ENCODE results near the gene PER2. TPM values are rescaled to one million over a fixed set of nuclear protein-coding genes. Genes with fewer than 3 reads are reported as not detected.

Gene PER2
- total and polyA plus RNA-seq, 2 of the 13 experiments (the other 11 are each of a cell fraction or from before 2014, with no cell fraction given), result 5.1 to 9.4 TPM

DNA sequence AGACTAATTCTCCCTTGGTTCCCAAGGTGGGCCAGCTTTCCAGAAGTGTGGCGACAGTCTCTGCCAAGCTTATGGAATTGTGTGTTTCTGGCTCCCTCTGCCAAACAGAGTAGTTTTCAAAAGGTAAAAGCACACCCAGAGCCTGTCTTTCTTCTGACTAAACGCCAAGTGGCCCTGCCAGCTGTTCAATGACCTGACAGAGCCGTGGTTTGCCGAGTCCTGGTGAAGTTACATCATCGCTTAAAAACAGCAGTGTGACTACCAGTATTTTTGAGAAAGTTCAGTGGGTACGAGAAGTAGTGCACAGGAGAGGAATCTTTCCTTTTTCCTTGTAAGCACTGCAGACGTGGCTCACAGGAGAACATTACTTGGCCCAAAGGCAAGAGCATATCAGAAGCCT is 1.9 kb downstream of the PER2 start (continued):
- no peak for TF ChIP-seq ZNF768 (CRISPR knock-in tag; IDR thresholded peaks at IDR 0.05)
- no peak for TF ChIP-seq ZNF878 (CRISPR knock-in tag; IDR thresholded peaks at IDR 0.05)
- no peak for TF ChIP-seq XBP1 (CRISPR knock-in tag; IDR thresholded peaks at IDR 0.05)
- TF ChIP-seq KLF9 (CRISPR knock-in tag; IDR thresholded peaks at IDR 0.05; ENCODE audit: low read depth), result no peak
- no peak for TF ChIP-seq ZNF431 (CRISPR knock-in tag; IDR thresholded peaks at IDR 0.05; ENCODE audit: borderline replicate concordance, low read depth)
- no peak for TF ChIP-seq AKAP8 (CRISPR knock-in tag; IDR thresholded peaks at IDR 0.05)
- no peak for TF ChIP-seq CC2D1A (CRISPR knock-in tag; IDR thresholded peaks at IDR 0.05)
- peak; percentile 68 for TF ChIP-seq SAP130 (CRISPR knock-in tag; IDR thresholded peaks at IDR 0.05; ENCODE audit: low read depth)
- TF ChIP-seq ZNF232 (CRISPR knock-in tag; IDR thresholded peaks at IDR 0.05; ENCODE audit: borderline replicate concordance), result no peak
- TF ChIP-seq, protein P1, sequence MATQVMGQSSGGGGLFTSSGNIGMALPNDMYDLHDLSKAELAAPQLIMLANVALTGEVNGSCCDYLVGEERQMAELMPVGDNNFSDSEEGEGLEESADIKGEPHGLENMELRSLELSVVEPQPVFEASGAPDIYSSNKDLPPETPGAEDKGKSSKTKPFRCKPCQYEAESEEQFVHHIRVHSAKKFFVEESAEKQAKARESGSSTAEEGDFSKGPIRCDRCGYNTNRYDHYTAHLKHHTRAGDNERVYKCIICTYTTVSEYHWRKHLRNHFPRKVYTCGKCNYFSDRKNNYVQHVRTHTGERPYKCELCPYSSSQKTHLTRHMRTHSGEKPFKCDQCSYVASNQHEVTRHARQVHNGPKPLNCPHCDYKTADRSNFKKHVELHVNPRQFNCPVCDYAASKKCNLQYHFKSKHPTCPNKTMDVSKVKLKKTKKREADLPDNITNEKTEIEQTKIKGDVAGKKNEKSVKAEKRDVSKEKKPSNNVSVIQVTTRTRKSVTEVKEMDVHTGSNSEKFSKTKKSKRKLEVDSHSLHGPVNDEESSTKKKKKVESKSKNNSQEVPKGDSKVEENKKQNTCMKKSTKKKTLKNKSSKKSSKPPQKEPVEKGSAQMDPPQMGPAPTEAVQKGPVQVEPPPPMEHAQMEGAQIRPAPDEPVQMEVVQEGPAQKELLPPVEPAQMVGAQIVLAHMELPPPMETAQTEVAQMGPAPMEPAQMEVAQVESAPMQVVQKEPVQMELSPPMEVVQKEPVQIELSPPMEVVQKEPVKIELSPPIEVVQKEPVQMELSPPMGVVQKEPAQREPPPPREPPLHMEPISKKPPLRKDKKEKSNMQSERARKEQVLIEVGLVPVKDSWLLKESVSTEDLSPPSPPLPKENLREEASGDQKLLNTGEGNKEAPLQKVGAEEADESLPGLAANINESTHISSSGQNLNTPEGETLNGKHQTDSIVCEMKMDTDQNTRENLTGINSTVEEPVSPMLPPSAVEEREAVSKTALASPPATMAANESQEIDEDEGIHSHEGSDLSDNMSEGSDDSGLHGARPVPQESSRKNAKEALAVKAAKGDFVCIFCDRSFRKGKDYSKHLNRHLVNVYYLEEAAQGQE (IDR thresholded peaks at IDR 0.05; ENCODE audit: borderline replicate concordance in 1 of 2, low read depth in 1 of 2, low read length in 2 of 2), result no peak
- TF ChIP-seq, protein P2, sequence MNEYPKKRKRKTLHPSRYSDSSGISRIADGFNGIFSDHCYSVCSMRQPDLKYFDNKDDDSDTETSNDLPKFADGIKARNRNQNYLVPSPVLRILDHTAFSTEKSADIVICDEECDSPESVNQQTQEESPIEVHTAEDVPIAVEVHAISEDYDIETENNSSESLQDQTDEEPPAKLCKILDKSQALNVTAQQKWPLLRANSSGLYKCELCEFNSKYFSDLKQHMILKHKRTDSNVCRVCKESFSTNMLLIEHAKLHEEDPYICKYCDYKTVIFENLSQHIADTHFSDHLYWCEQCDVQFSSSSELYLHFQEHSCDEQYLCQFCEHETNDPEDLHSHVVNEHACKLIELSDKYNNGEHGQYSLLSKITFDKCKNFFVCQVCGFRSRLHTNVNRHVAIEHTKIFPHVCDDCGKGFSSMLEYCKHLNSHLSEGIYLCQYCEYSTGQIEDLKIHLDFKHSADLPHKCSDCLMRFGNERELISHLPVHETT (CRISPR knock-in tag; conservative IDR thresholded peaks at IDR 0.05), result no peak
- TF ChIP-seq, protein P3, sequence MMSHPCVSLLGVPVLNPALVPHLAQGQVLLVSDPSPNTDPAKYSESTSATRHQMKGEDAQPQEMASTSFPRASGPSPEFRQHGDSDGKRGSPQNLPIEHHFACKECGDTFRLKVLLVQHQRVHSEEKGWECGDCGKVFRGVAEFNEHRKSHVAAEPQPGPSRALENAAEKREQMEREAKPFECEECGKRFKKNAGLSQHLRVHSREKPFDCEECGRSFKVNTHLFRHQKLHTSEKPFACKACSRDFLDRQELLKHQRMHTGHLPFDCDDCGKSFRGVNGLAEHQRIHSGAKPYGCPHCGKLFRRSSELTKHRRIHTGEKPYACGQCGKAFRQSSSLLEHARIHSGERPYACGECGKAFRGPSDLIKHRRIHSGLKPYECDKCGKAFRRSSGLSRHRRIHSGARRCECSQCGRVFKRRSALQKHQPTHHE (CRISPR knock-in tag; IDR thresholded peaks at IDR 0.05; ENCODE audit: borderline replicate concordance), result 0 out of 2 replicates have a peak, but pooled peaks have one; percentile 8
- TF ChIP-seq NRL (CRISPR knock-in tag; IDR thresholded peaks at IDR 0.05; ENCODE audit: borderline replicate concordance), result no peak
- no peak for TF ChIP-seq PHF5A (CRISPR knock-in tag; IDR thresholded peaks at IDR 0.05; ENCODE audit: low read depth, unreplicated experiment)
- TF ChIP-seq FOXC1 (CRISPR knock-in tag; IDR thresholded peaks at IDR 0.05; ENCODE audit: borderline replicate concordance), result no peak; the same call in 1 of the 2 replicates
- no peak for TF ChIP-seq NKX3-1 (CRISPR knock-in tag; IDR thresholded peaks at IDR 0.05)
- TF ChIP-seq ZNF780A (CRISPR knock-in tag; IDR thresholded peaks at IDR 0.05), result no peak
- no peak for TF ChIP-seq RXRB (CRISPR knock-in tag; IDR thresholded peaks at IDR 0.05; ENCODE audit: borderline replicate concordance)
- no peak for TF ChIP-seq ZNF251 (CRISPR knock-in tag; IDR thresholded peaks at IDR 0.05)
- TF ChIP-seq SIN3B (IDR thresholded peaks at IDR 0.05; ENCODE audit: low read length), result no peak
- no peak for TF ChIP-seq ZNF850 (CRISPR knock-in tag; conservative IDR thresholded peaks at IDR 0.05)
- TF ChIP-seq, protein P4, sequence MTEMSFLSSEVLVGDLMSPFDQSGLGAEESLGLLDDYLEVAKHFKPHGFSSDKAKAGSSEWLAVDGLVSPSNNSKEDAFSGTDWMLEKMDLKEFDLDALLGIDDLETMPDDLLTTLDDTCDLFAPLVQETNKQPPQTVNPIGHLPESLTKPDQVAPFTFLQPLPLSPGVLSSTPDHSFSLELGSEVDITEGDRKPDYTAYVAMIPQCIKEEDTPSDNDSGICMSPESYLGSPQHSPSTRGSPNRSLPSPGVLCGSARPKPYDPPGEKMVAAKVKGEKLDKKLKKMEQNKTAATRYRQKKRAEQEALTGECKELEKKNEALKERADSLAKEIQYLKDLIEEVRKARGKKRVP (CRISPR knock-in tag; IDR thresholded peaks at IDR 0.05), result peak in 1 of 2 experiments; percentile 61; a peak in 1 of 4 replicates
- no peak for TF ChIP-seq SIX1 (CRISPR knock-in tag; IDR thresholded peaks at IDR 0.05; ENCODE audit: borderline replicate concordance)
- TF ChIP-seq ZSCAN22 (CRISPR knock-in tag; IDR thresholded peaks at IDR 0.05), result no peak
